HepG2 (cell line): ENCODE results near the gene CAMK2D. TPM values are rescaled to one million over a fixed set of nuclear protein-coding genes. Genes with fewer than 3 reads are reported as not detected.

Experiments
- EHMT2 ChIP-seq: fragments of 200-600 bp; sonication (generic); IDR thresholded peaks from 2 replicates; pipeline ENCODE4 v1.7.0; 2017; ENCODE audit warnings: antibody characterized with exemption, low read depth, low read length, borderline replicate concordance
- HNF4A ChIP-seq: sonication (generic); formaldehyde crosslinking; IDR thresholded peaks from 2 replicates; pipeline ENCODE4 v1.4.0; 2020; ENCODE audit warnings: missing genetic modification reagents
- JUNB ChIP-seq: sonication (generic); formaldehyde crosslinking; IDR thresholded peaks from 2 replicates; pipeline ENCODE4 v1.8.0; 2022; ENCODE audit warnings: missing genetic modification reagents, mild to moderate bottlenecking, borderline replicate concordance
- KAT8 ChIP-seq: IDR thresholded peaks from 2 replicates; pipeline ENCODE4 v1.6.1; 2016; ENCODE audit warnings: missing genetic modification reagents, missing compliant biosample characterization
- NR2F2 ChIP-seq: IDR thresholded peaks from 2 replicates; pipeline ENCODE4 v1.6.1; 2012; ENCODE audit warnings: low read depth, inconsistent platforms, borderline replicate concordance
- REST ChIP-seq, 2 experiments: IDR thresholded peaks; 2 replicates each; pipeline ENCODE4 v1.6.1; 2011 to 2012; ENCODE audit warnings: low read length in 2 of 2, borderline replicate concordance in 1 of 2, low read depth in 1 of 2, mild to moderate bottlenecking in 1 of 2, moderate library complexity in 1 of 2
- SALL2 ChIP-seq: sonication (generic); formaldehyde crosslinking; IDR thresholded peaks from 2 replicates; pipeline ENCODE4 v1.8.1; 2023; ENCODE audit warnings: mild to moderate bottlenecking, missing genetic modification reagents, inconsistent platforms
- SIX1 ChIP-seq: sonication (generic); formaldehyde crosslinking; IDR thresholded peaks from 2 replicates; pipeline ENCODE4 v1.4.0; 2020; ENCODE audit warnings: missing genetic modification reagents, borderline replicate concordance
- ZFP36 ChIP-seq: fragments of 150-350 bp; IDR thresholded peaks from 2 replicates; pipeline ENCODE4 v1.6.1; 2018; ENCODE audit warnings: borderline replicate concordance, low read length, low read depth; ENCODE audit not compliant: partially characterized antibody
- ZNF446 ChIP-seq: sonication (generic); formaldehyde crosslinking; IDR thresholded peaks from 2 replicates; pipeline ENCODE4 v1.5.0; 2020; ENCODE audit warnings: mild to moderate bottlenecking, missing genetic modification reagents
- polyA plus RNA-seq, 8 experiments: library from polyadenylated mRNA; depleted of rRNA in 3 of 8; stranded (reverse) in 7 of 8; unstranded in 1 of 8; fragments of >200 nt; fragmentation: Illumina TruSeq in 4 of 8; extraction: Trizol in 4 of 8; gene quantifications; 2 replicates each; pipeline versions ENCODE4 v1.2.1 to v1.2.3, GENCODE V29; 2011 to 2016; ENCODE audit warnings: low read depth in 4 of 8, missing spikeins in 1 of 8, mixed read lengths in 1 of 8; ENCODE audit not compliant: insufficient read depth in 1 of 8
- total RNA-seq, 5 experiments: library from RNA; depleted of rRNA; stranded (reverse); fragments of >200 nt; fragmentation: Illumina TruSeq; extraction: Trizol; gene quantifications; 2 replicates each; pipeline ENCODE4 v1.2.3, GENCODE V29; 2016; ENCODE audit warnings: low read depth in 1 of 5
- TF ChIP-seq, protein P1 (sequence below): sonication (generic); formaldehyde crosslinking; IDR thresholded peaks from 2 replicates; pipeline ENCODE4 v1.4.0; 2020; ENCODE audit warnings: mild to moderate bottlenecking, missing genetic modification reagents, borderline replicate concordance
- TF ChIP-seq, protein P2 (sequence below): sonication (generic); formaldehyde crosslinking; IDR thresholded peaks from 2 replicates; pipeline ENCODE4 v1.5.1; 2020; ENCODE audit warnings: mild to moderate bottlenecking, missing genetic modification reagents, borderline replicate concordance
- TF ChIP-seq, protein P3 (sequence below): sonication (generic); formaldehyde crosslinking; IDR thresholded peaks from 2 replicates; pipeline ENCODE4 v1.8.0; 2022; ENCODE audit warnings: mild to moderate bottlenecking, missing genetic modification reagents, borderline replicate concordance

CAMK2D gene
- total and polyA plus RNA-seq, 2 of the 13 experiments (the other 11 are each of a cell fraction or from before 2014, with no cell fraction given) = 18.0 to 65.4 TPM

DNA sequence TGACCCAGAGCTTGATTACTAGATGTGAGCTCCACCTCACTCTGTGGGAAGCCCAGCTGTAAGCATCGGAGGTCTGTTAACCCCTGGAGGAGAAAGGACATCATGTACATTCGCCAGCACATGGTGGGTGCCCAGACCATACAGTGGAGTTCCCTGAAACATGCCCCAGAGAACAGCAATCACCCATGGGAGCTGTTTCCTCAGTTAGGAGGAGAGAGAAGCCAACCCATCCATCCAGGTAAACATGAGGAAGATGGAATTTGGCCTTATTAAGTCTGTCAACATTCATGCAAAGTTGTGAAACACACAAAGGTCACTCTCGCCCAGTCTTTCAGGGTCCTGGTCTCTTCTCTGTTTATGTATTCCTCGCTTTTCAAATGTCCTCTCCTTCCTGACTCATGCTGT, 357.4 kb downstream of the CAMK2D start (continued):
- TF ChIP-seq, protein P1, sequence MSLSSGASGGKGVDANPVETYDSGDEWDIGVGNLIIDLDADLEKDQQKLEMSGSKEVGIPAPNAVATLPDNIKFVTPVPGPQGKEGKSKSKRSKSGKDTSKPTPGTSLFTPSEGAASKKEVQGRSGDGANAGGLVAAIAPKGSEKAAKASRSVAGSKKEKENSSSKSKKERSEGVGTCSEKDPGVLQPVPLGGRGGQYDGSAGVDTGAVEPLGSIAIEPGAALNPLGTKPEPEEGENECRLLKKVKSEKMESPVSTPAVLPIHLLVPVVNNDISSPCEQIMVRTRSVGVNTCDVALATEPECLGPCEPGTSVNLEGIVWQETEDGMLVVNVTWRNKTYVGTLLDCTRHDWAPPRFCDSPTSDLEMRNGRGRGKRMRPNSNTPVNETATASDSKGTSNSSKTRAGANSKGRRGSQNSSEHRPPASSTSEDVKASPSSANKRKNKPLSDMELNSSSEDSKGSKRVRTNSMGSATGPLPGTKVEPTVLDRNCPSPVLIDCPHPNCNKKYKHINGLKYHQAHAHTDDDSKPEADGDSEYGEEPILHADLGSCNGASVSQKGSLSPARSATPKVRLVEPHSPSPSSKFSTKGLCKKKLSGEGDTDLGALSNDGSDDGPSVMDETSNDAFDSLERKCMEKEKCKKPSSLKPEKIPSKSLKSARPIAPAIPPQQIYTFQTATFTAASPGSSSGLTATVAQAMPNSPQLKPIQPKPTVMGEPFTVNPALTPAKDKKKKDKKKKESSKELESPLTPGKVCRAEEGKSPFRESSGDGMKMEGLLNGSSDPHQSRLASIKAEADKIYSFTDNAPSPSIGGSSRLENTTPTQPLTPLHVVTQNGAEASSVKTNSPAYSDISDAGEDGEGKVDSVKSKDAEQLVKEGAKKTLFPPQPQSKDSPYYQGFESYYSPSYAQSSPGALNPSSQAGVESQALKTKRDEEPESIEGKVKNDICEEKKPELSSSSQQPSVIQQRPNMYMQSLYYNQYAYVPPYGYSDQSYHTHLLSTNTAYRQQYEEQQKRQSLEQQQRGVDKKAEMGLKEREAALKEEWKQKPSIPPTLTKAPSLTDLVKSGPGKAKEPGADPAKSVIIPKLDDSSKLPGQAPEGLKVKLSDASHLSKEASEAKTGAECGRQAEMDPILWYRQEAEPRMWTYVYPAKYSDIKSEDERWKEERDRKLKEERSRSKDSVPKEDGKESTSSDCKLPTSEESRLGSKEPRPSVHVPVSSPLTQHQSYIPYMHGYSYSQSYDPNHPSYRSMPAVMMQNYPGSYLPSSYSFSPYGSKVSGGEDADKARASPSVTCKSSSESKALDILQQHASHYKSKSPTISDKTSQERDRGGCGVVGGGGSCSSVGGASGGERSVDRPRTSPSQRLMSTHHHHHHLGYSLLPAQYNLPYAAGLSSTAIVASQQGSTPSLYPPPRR (CRISPR knock-in tag) = peak; percentile 74; the same call in 1 of the 2 replicates
- TF ChIP-seq, protein P2, sequence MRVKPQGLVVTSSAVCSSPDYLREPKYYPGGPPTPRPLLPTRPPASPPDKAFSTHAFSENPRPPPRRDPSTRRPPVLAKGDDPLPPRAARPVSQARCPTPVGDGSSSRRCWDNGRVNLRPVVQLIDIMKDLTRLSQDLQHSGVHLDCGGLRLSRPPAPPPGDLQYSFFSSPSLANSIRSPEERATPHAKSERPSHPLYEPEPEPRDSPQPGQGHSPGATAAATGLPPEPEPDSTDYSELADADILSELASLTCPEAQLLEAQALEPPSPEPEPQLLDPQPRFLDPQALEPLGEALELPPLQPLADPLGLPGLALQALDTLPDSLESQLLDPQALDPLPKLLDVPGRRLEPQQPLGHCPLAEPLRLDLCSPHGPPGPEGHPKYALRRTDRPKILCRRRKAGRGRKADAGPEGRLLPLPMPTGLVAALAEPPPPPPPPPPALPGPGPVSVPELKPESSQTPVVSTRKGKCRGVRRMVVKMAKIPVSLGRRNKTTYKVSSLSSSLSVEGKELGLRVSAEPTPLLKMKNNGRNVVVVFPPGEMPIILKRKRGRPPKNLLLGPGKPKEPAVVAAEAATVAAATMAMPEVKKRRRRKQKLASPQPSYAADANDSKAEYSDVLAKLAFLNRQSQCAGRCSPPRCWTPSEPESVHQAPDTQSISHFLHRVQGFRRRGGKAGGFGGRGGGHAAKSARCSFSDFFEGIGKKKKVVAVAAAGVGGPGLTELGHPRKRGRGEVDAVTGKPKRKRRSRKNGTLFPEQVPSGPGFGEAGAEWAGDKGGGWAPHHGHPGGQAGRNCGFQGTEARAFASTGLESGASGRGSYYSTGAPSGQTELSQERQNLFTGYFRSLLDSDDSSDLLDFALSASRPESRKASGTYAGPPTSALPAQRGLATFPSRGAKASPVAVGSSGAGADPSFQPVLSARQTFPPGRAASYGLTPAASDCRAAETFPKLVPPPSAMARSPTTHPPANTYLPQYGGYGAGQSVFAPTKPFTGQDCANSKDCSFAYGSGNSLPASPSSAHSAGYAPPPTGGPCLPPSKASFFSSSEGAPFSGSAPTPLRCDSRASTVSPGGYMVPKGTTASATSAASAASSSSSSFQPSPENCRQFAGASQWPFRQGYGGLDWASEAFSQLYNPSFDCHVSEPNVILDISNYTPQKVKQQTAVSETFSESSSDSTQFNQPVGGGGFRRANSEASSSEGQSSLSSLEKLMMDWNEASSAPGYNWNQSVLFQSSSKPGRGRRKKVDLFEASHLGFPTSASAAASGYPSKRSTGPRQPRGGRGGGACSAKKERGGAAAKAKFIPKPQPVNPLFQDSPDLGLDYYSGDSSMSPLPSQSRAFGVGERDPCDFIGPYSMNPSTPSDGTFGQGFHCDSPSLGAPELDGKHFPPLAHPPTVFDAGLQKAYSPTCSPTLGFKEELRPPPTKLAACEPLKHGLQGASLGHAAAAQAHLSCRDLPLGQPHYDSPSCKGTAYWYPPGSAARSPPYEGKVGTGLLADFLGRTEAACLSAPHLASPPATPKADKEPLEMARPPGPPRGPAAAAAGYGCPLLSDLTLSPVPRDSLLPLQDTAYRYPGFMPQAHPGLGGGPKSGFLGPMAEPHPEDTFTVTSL (CRISPR knock-in tag) = peak; percentile 97
- peak; percentile 81 for TF ChIP-seq NR2F2
- no peak; the same call in 1 of the 2 replicates for TF ChIP-seq JUNB (CRISPR knock-in tag)
- peak; percentile 85; the same call in 1 of the 2 replicates for TF ChIP-seq EHMT2
- peak; percentile 99 for TF ChIP-seq HNF4A (CRISPR knock-in tag)
- no peak for TF ChIP-seq ZFP36
- peak; percentile 81 for TF ChIP-seq KAT8 (CRISPR knock-in tag)
- peak in 1 of 2 experiments; percentile 64; a peak in 1 of 4 replicates for TF ChIP-seq REST (IDR thresholded peaks at IDR 0.05; ENCODE audit: borderline replicate concordance in 1 of 2, low read depth in 1 of 2, low read length in 2 of 2)
- TF ChIP-seq, protein P3, sequence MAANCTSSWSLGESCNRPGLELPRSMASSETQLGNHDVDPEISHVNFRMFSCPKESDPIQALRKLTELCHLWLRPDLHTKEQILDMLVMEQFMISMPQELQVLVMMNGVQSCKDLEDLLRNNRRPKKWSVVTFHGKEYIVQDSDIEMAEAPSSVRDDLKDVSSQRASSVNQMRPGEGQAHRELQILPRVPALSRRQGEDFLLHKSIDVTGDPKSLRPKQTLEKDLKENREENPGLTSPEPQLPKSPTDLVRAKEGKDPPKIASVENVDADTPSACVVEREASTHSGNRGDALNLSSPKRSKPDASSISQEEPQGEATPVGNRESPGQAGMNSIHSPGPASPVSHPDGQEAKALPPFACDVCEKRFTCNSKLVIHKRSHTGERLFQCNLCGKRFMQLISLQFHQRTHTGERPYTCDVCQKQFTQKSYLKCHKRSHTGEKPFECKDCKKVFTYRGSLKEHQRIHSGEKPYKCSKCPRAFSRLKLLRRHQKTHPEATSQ (CRISPR knock-in tag) = peak; percentile 60; the same call in 1 of the 2 replicates
- 0 out of 2 replicates have a peak, but pooled peaks have one; percentile 56 for TF ChIP-seq SALL2 (CRISPR knock-in tag)
- no peak for TF ChIP-seq ZNF446 (CRISPR knock-in tag)
- peak; percentile 77 for TF ChIP-seq SIX1 (CRISPR knock-in tag)
